Caco-2 (cell line): Measurements from ENCODE around the gene THNSL1. TPM values are rescaled to one million over a fixed set of nuclear protein-coding genes. Genes with fewer than 3 reads are reported as not detected.

ENCODE experiments used
- BruUV-seq: library from RNA; stranded (reverse); fragments of 400-500 nt; replicated peaks from 2 replicates; lab custom pipeline; 2021; lab: Mats Ljungman, UMichigan
- CTCF ChIA-PET: fragments of 300-600 bp; sonication (Branson Sonifier 250); formaldehyde crosslinking; loops from one replicate; lab custom pipeline; 2022; ENCODE audit warnings: antibody characterized with exemption; lab: Charles Lee
- POLR2A ChIA-PET: fragments of 300-600 bp; sonication (Branson Sonifier 250); formaldehyde crosslinking; loops from one replicate; lab custom pipeline; 2022; ENCODE audit warnings: antibody characterized with exemption; lab: Charles Lee
- DNase-seq, 2 experiments: peaks; one replicate each; pipeline versions ENCODE4 v3.0.0 to v3.0.0-alpha.2; 2020 to 2022
- H3K27me3 ChIP-seq: replicated peaks from 2 replicates; pipeline ENCODE4 v1.6.0; 2011; ENCODE audit warnings: low read length; ENCODE audit not compliant: control insufficient read depth, insufficient read depth
- H3K36me3 ChIP-seq: 2 replicates; pipeline ENCODE4 v1.5.1; 2011; ENCODE audit warnings: low read length; ENCODE audit not compliant: control insufficient read depth, insufficient read depth
- H3K4me1 ChIP-seq: fragments of 250-450 bp; sonication (Bioruptor Pico); 2 replicates; pipeline ENCODE4 v1.5.1; 2020; ENCODE audit warnings: mild to moderate bottlenecking
- H3K4me3 ChIP-seq: 2 replicates; pipeline ENCODE4 v1.5.1; 2011; ENCODE audit warnings: low read depth, mild to moderate bottlenecking, control low read depth, low read length
- H3K9me3 ChIP-seq: fragments of 250-450 bp; sonication (Bioruptor Pico); 2 replicates; pipeline ENCODE4 v1.5.1; 2020; ENCODE audit warnings: mild to moderate bottlenecking, moderate library complexity
- H3K27ac Mint-ChIP-seq: one replicate; pipeline ENCODE4 v1.8.0; 2022; ENCODE audit warnings: mixed read lengths; ENCODE audit not compliant: unreplicated experiment
- H3K27me3 Mint-ChIP-seq: one replicate; pipeline ENCODE4 v1.8.0; 2022; ENCODE audit warnings: mixed read lengths; ENCODE audit not compliant: insufficient read depth, unreplicated experiment
- H3K36me3 Mint-ChIP-seq: one replicate; pipeline ENCODE4 v1.8.0; 2022; ENCODE audit warnings: mild to moderate bottlenecking, mixed read lengths; ENCODE audit not compliant: insufficient read depth, unreplicated experiment
- H3K4me1 Mint-ChIP-seq: one replicate; pipeline ENCODE4 v1.8.0; 2022; ENCODE audit warnings: low read depth, mixed read lengths; ENCODE audit not compliant: unreplicated experiment
- H3K4me3 Mint-ChIP-seq: one replicate; pipeline ENCODE4 v1.8.0; 2022; ENCODE audit warnings: mild to moderate bottlenecking, moderate library complexity, mixed read lengths; ENCODE audit not compliant: unreplicated experiment
- H3K9me3 Mint-ChIP-seq: one replicate; pipeline ENCODE4 v1.8.0; 2022; ENCODE audit warnings: mixed read lengths; ENCODE audit not compliant: unreplicated experiment
- CTCF ChIP-seq, 2 experiments: fragments of 200-600 bp in 1 of 2; IDR thresholded peaks; 1 replicate in 1 of 2; 2 replicates in 1 of 2; pipeline versions ENCODE4 v1.5.1 to v1.8.0; 2011 to 2022; ENCODE audit warnings: antibody characterized with exemption in 1 of 2, control low read depth in 1 of 2, inconsistent platforms in 1 of 2, low read depth in 1 of 2, low read length in 1 of 2, mild to moderate bottlenecking in 1 of 2, moderate library complexity in 1 of 2; ENCODE audit not compliant: insufficient read depth in 1 of 2, severe bottlenecking in 1 of 2, unreplicated experiment in 1 of 2
- intact Hi-C: fragments of 100-400 bp; cut with micrococcal nuclease; formaldehyde crosslinking; loops from one replicate; pipeline ENCODE4 v1.10.0; 2022; ENCODE audit not compliant: unreplicated experiment
- total RNA-seq: library from RNA; stranded (reverse); gene quantifications from 2 replicates; pipeline ENCODE4 v1.2.3, GENCODE V29; 2022

The THNSL1 gene
- total RNA-seq, 1 experiment from 2014 or later: 6.3 TPM

- no peak for DNase-seq
- H3K4me3 ChIP-seq: no peak overlapping the region
- BruUV-seq: no TSS peak
- H3K27me3 Mint-ChIP-seq: no peaks in the 10 kb centered on the region
- H3K36me3 ChIP-seq: no peaks in the 10 kb centered on the region
- ChIA-PET CTCF (interaction anchor here (0.6 kb wide), 3 partner anchors 9 to 483 kb away, joined by 3 to 4 read pairs (median 4); no protein-coding TSS in a partner anchor), POLR2A (interaction anchor here (0.6 kb wide), 1 partner anchor 23 kb away, joined by 4 read pairs; no protein-coding TSS in a partner anchor)
- no peak overlapping the region for H3K4me3 Mint-ChIP-seq
- no peaks in the 10 kb centered on the region for H3K36me3 Mint-ChIP-seq
- H3K27me3 ChIP-seq: no peaks in the 10 kb centered on the region
- no peak for TF ChIP-seq CTCF (IDR thresholded peaks at IDR 0.05; ENCODE audit: insufficient read depth in 1 of 2, low read depth in 1 of 2, low read length in 1 of 2, severe bottlenecking in 1 of 2, unreplicated experiment in 1 of 2)
- no peaks in the 10 kb centered on the region for H3K9me3 Mint-ChIP-seq
- no peak overlapping the region for H3K27ac Mint-ChIP-seq
- no peaks in the 10 kb centered on the region; the same call in 1 of the 2 replicates for H3K9me3 ChIP-seq
- intact Hi-C loops: no loop called here
- H3K4me1 Mint-ChIP-seq: peaks cover 38% of the 10 kb centered on the region
- H3K4me1 ChIP-seq: peaks cover 29% of the 10 kb centered on the region
Observed at GRCh38 chr10:25039531-25039930, 23.1 kb downstream of the THNSL1 start.

GRCh38 chr10:25046641-25047040 lies 30.2 kb downstream of the THNSL1 start:
- no peak for TF ChIP-seq CTCF (IDR thresholded peaks at IDR 0.05; ENCODE audit: insufficient read depth in 1 of 2, low read depth in 1 of 2, low read length in 1 of 2, severe bottlenecking in 1 of 2, unreplicated experiment in 1 of 2)
- Histone ChIP-seq H3K27me3 (no peaks in the 10 kb centered on the region), H3K9me3 (peaks cover 8% of the 10 kb centered on the region), H3K4me3 (no peak overlapping the region), H3K36me3 (no peaks in the 10 kb centered on the region), H3K4me1 (peaks cover 3% of the 10 kb centered on the region)
- peaks cover 4% of the 10 kb centered on the region for H3K36me3 Mint-ChIP-seq
- H3K9me3 Mint-ChIP-seq: peaks cover 12% of the 10 kb centered on the region
- no peak for DNase-seq
- intact Hi-C loops: no loop called here
- peaks cover 2% of the 10 kb centered on the region for H3K4me1 Mint-ChIP-seq
- POLR2A ChIA-PET: no interaction called here
- H3K27ac Mint-ChIP-seq: no peak overlapping the region
- no peak overlapping the region for H3K4me3 Mint-ChIP-seq
- no peaks in the 10 kb centered on the region for H3K27me3 Mint-ChIP-seq
- BruUV-seq: no TSS peak
- CTCF ChIA-PET: no interaction called here

- H3K4me3 Mint-ChIP-seq: no peak overlapping the region
- H3K4me1 Mint-ChIP-seq: no peaks in the 10 kb centered on the region
- ChIA-PET CTCF (no interaction called here), POLR2A (no interaction called here)
- Histone ChIP-seq H3K4me1 (no peaks in the 10 kb centered on the region; the same call in 1 of the 2 replicates), H3K9me3 (peaks cover 9% of the 10 kb centered on the region), H3K4me3 (no peak overlapping the region), H3K36me3 (no peaks in the 10 kb centered on the region), H3K27me3 (no peaks in the 10 kb centered on the region)
- no peak for TF ChIP-seq CTCF (IDR thresholded peaks at IDR 0.05; ENCODE audit: insufficient read depth in 1 of 2, low read depth in 1 of 2, low read length in 1 of 2, severe bottlenecking in 1 of 2, unreplicated experiment in 1 of 2)
- H3K9me3 Mint-ChIP-seq: peaks cover 12% of the 10 kb centered on the region
- H3K36me3 Mint-ChIP-seq: peaks cover 4% of the 10 kb centered on the region
- intact Hi-C loops: no loop called here
- no peak overlapping the region for H3K27ac Mint-ChIP-seq
- no peaks in the 10 kb centered on the region for H3K27me3 Mint-ChIP-seq
- no TSS peak for BruUV-seq
- no peak for DNase-seq
Observed at GRCh38 chr10:25047088-25047487, 30.7 kb downstream of the THNSL1 start.
